Transverse colon (tissue), 4 donors: Measurements from ENCODE around the gene RASL10A.

ENCODE experiments used
- EP300 ChIP-seq: sonication (generic); formaldehyde crosslinking; IDR thresholded peaks from one replicate; pipeline ENCODE4 v1.6.1; 2017; ENCODE audit warnings: antibody characterized with exemption, low read depth
- POLR2AphosphoS5 ChIP-seq, 3 donors: sonication (generic); formaldehyde crosslinking; IDR thresholded peaks; one replicate each; pipeline ENCODE4 v1.6.1; 2016; ENCODE audit warnings: antibody characterized with exemption in 3 of 3
- TF ChIP-seq, protein P1 (sequence below), 5 experiments: fragments of 200-600 bp in 3 of 5; fragments of 450-650 bp in 2 of 5; sonication (generic) in 3 of 5; IDR thresholded peaks; 1 replicate in 2 of 5; 2 replicates in 3 of 5; pipeline ENCODE4 v1.5.1; 2016 to 2017; ENCODE audit warnings: antibody characterized with exemption in 5 of 5, inconsistent platforms in 3 of 5, mild to moderate bottlenecking in 2 of 5, moderate library complexity in 1 of 5

DNA sequence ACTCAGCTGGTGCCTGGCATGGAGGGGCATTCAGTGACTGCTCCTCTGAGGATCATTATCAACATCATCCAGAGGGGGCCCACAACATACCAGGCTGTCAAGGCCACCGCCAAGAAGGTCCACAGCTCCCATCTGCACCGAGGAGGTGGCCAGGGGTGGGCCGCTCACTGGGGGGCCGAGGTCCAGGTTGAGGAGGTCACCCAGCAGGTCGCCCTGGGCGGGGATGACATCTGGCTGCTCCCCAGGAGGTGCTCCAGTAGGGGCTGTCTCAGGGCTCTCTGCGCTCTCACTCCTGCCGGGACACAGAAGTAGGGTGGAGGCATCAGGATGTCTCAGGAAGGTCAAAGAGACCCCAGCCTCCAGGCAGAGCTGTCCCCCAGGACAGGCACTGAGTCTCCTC, 25.1 kb upstream of the RASL10A start:
- TF ChIP-seq, protein P1, sequence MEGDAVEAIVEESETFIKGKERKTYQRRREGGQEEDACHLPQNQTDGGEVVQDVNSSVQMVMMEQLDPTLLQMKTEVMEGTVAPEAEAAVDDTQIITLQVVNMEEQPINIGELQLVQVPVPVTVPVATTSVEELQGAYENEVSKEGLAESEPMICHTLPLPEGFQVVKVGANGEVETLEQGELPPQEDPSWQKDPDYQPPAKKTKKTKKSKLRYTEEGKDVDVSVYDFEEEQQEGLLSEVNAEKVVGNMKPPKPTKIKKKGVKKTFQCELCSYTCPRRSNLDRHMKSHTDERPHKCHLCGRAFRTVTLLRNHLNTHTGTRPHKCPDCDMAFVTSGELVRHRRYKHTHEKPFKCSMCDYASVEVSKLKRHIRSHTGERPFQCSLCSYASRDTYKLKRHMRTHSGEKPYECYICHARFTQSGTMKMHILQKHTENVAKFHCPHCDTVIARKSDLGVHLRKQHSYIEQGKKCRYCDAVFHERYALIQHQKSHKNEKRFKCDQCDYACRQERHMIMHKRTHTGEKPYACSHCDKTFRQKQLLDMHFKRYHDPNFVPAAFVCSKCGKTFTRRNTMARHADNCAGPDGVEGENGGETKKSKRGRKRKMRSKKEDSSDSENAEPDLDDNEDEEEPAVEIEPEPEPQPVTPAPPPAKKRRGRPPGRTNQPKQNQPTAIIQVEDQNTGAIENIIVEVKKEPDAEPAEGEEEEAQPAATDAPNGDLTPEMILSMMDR (IDR thresholded peaks at IDR 0.05): no peak
- TF ChIP-seq EP300 (no peak), POLR2AphosphoS5 (IDR thresholded peaks at IDR 0.05) (no peak)
